ENCODE data around the gene B4GALT1.
"Not testable (repeated sequence)": the region's sequence is repeated elsewhere in the genome, so short reads cannot be mapped to it uniquely, and the experiment has no call there.

The B4GALT1 gene

GRCh38 chr9:33161589-33162132, 5.5 kb downstream of the B4GALT1 start:
- no peak for DNase-seq

- DNase-seq, result peak; percentile 83
These were observed 6.0 kb downstream of the B4GALT1 start for GRCh38 chr9:33161011-33161588.

GRCh38 chr9:33160446-33160845, 6.7 kb downstream of the B4GALT1 start:
- DNase-seq, result not testable (repeated sequence)

GRCh38 chr9:33159777-33160127, 7.4 kb downstream of the B4GALT1 start:
- DNase-seq, result no peak

GRCh38 chr9:33158843-33159776, 8.0 kb downstream of the B4GALT1 start:
- peak; percentile 69 for DNase-seq

- DNase-seq, result no peak
These were observed 8.9 kb downstream of the B4GALT1 start for GRCh38 chr9:33157960-33158842.

GRCh38 chr9:33155393-33155792, 11.7 kb downstream of the B4GALT1 start:
- DNase-seq, result no peak

GRCh38 chr9:33154371-33154770, 12.8 kb downstream of the B4GALT1 start:
- no peak for DNase-seq

GRCh38 chr9:33153666-33154065, 13.5 kb downstream of the B4GALT1 start:
- DNase-seq, result no peak

GRCh38 chr9:33153001-33153400, 14.1 kb downstream of the B4GALT1 start:
- DNase-seq, result no peak

- DNase-seq, result no peak
These were observed 15.5 kb downstream of the B4GALT1 start for GRCh38 chr9:33151601-33152000.

GRCh38 chr9:33151007-33151557, 16.1 kb downstream of the B4GALT1 start:
- DNase-seq, result no peak

GRCh38 chr9:33148367-33149014, 18.6 kb downstream of the B4GALT1 start:
- peak; percentile 1 for DNase-seq

- DNase-seq, result no peak
These were observed 19.5 kb downstream of the B4GALT1 start for GRCh38 chr9:33147416-33148169.

GRCh38 chr9:33146298-33146697, 20.8 kb downstream of the B4GALT1 start:
- DNase-seq, result peak; percentile 2

- DNase-seq, result peak; percentile 15
These were observed 22.6 kb downstream of the B4GALT1 start for GRCh38 chr9:33144551-33144950.

- DNase-seq, result peak; percentile 1
These were observed 23.9 kb downstream of the B4GALT1 start for GRCh38 chr9:33143241-33143661.

GRCh38 chr9:33142535-33142934, 24.6 kb downstream of the B4GALT1 start:
- peak; percentile 6 for DNase-seq

GRCh38 chr9:33140401-33141360, 26.5 kb downstream of the B4GALT1 start:
- DNase-seq, result peak; percentile 53

Data from right hindlimb (tissue), 1 donor.